H9 (cell line): ENCODE measurements around the gene TMEM208. TPM values are rescaled to one million over a fixed set of nuclear protein-coding genes. Genes with fewer than 3 reads are reported as not detected.

Experiments used
- DNase-seq: peaks from one replicate; pipeline ENCODE4 v3.0.0-alpha.2; 2017
- H2AFZ ChIP-seq: one replicate; pipeline ENCODE4 v1.6.1; 2013; ENCODE audit warnings: mild to moderate bottlenecking, low read length, control low read depth, moderate library complexity
- H2AK5ac ChIP-seq: 2 replicates; pipeline ENCODE4 v1.6.1; 2013; ENCODE audit warnings: low read length, control low read depth, mixed read lengths; ENCODE audit not compliant: insufficient read length
- H2BK120ac ChIP-seq: one replicate; pipeline ENCODE4 v1.6.1; 2013; ENCODE audit warnings: low read depth, mild to moderate bottlenecking, low read length, control low read depth, inconsistent platforms; ENCODE audit not compliant: poor library complexity, severe bottlenecking
- H2BK12ac ChIP-seq: 2 replicates; pipeline ENCODE4 v1.6.1; 2013; ENCODE audit warnings: low read length, control low read depth, mixed read lengths, low read depth; ENCODE audit not compliant: insufficient read length
- H2BK15ac ChIP-seq: 2 replicates; pipeline ENCODE4 v1.6.1; 2013; ENCODE audit warnings: low read depth, low read length, control low read depth
- H2BK20ac ChIP-seq: one replicate; pipeline ENCODE4 v1.6.1; 2013; ENCODE audit warnings: low read depth, mild to moderate bottlenecking, low read length, control low read depth, inconsistent platforms; ENCODE audit not compliant: poor library complexity, severe bottlenecking
- H2BK5ac ChIP-seq: 2 replicates; pipeline ENCODE4 v1.6.1; 2013; ENCODE audit warnings: low read length, control low read depth, mixed read lengths; ENCODE audit not compliant: insufficient read length
- H3K14ac ChIP-seq: 2 replicates; pipeline ENCODE4 v1.6.1; 2013; ENCODE audit warnings: low read length, control low read depth; ENCODE audit not compliant: insufficient read depth
- H3K18ac ChIP-seq: 2 replicates; pipeline ENCODE4 v1.6.1; 2013; ENCODE audit warnings: low read depth, mild to moderate bottlenecking, mixed read lengths, low read length, control low read depth; ENCODE audit not compliant: insufficient read length
- H3K23ac ChIP-seq: 2 replicates; pipeline ENCODE4 v1.6.1; 2013; ENCODE audit warnings: low read length, control low read depth, mixed read lengths, low read depth; ENCODE audit not compliant: insufficient read length
- H3K23me2 ChIP-seq: 2 replicates; pipeline ENCODE4 v1.6.1; 2013; ENCODE audit warnings: low read depth, mild to moderate bottlenecking, mixed read lengths, low read length, control low read depth; ENCODE audit not compliant: insufficient read length, poor library complexity, severe bottlenecking
- H3K27ac ChIP-seq: 2 replicates; pipeline ENCODE4 v1.5.1; 2013; ENCODE audit warnings: low read length, control low read depth, mixed read lengths, low read depth; ENCODE audit not compliant: insufficient read length
- H3K27me3 ChIP-seq: 2 replicates; pipeline ENCODE4 v1.6.1; 2013; ENCODE audit warnings: low read length, control low read depth, inconsistent platforms; ENCODE audit not compliant: insufficient read depth
- H3K4ac ChIP-seq: 2 replicates; pipeline ENCODE4 v1.6.1; 2013; ENCODE audit warnings: low read depth, mild to moderate bottlenecking, control low read depth, inconsistent platforms, low read length, moderate library complexity
- H3K4me1 ChIP-seq: 2 replicates; pipeline ENCODE4 v1.6.1; 2013; ENCODE audit warnings: low read length, control low read depth, inconsistent platforms; ENCODE audit not compliant: insufficient read depth
- H3K4me2 ChIP-seq: 2 replicates; pipeline ENCODE4 v1.6.1; 2013; ENCODE audit warnings: low read length, control low read depth, mixed read lengths; ENCODE audit not compliant: insufficient read length, insufficient read depth
- H3K56ac ChIP-seq: 2 replicates; pipeline ENCODE4 v1.6.1; 2013; ENCODE audit warnings: low read depth, mild to moderate bottlenecking, mixed read lengths, low read length, control low read depth; ENCODE audit not compliant: insufficient read length
- H3K79me1 ChIP-seq: 2 replicates; pipeline ENCODE4 v1.6.1; 2013; ENCODE audit warnings: low read depth, mild to moderate bottlenecking, moderate library complexity, low read length, control low read depth, inconsistent platforms; ENCODE audit not compliant: insufficient read depth, poor library complexity, severe bottlenecking
- H3K79me2 ChIP-seq: 2 replicates; pipeline ENCODE4 v1.6.1; 2013; ENCODE audit warnings: low read length, control low read depth, inconsistent platforms; ENCODE audit not compliant: insufficient read depth
- H3K9ac ChIP-seq: 2 replicates; pipeline ENCODE4 v1.6.1; 2013; ENCODE audit warnings: low read length, control low read depth, mixed read lengths; ENCODE audit not compliant: insufficient read length; ENCODE audit errors: extremely low read depth
- H3K9me3 ChIP-seq: one replicate; pipeline ENCODE4 v1.6.1; 2013; ENCODE audit warnings: low read depth, low read length, inconsistent platforms; ENCODE audit not compliant: control insufficient read depth
- H3T11ph ChIP-seq: one replicate; pipeline ENCODE4 v1.6.1; 2013; ENCODE audit warnings: mild to moderate bottlenecking, low read length, control low read depth, inconsistent platforms
- H4K20me1 ChIP-seq: one replicate; pipeline ENCODE4 v1.6.1; 2013; ENCODE audit not compliant: control insufficient read depth, insufficient read length, insufficient read depth
- H4K5ac ChIP-seq: 2 replicates; pipeline ENCODE4 v1.6.1; 2013; ENCODE audit warnings: low read depth, mild to moderate bottlenecking, mixed read lengths, low read length, control low read depth; ENCODE audit not compliant: insufficient read length
- H4K8ac ChIP-seq: replicated peaks from 2 replicates; pipeline ENCODE4 v1.6.1; 2013; ENCODE audit warnings: low read length, control low read depth, mixed read lengths, low read depth; ENCODE audit not compliant: insufficient read length
- H4K91ac ChIP-seq: 2 replicates; pipeline ENCODE4 v1.6.1; 2013; ENCODE audit warnings: low read depth, mild to moderate bottlenecking, moderate library complexity, mixed read lengths, low read length, control low read depth; ENCODE audit not compliant: insufficient read length
- H3K27ac Mint-ChIP-seq, 3 experiments: 2 replicates in 2 of 3; 3 replicates in 1 of 3; pipeline ENCODE4 v1.8.0; 2020 to 2021; ENCODE audit warnings: mixed read lengths in 3 of 3, mild to moderate bottlenecking in 1 of 3, moderate library complexity in 1 of 3
- H3K27me3 Mint-ChIP-seq: 2 replicates; pipeline ENCODE4 v1.8.0; 2021; ENCODE audit warnings: low read depth, mild to moderate bottlenecking, moderate library complexity, mixed read lengths
- H3K36me3 Mint-ChIP-seq, 3 experiments: 2 replicates in 2 of 3; 3 replicates in 1 of 3; pipeline ENCODE4 v1.8.0; 2020 to 2021; ENCODE audit warnings: low read depth in 3 of 3, mixed read lengths in 3 of 3; ENCODE audit not compliant: insufficient read depth in 1 of 3
- H3K4me1 Mint-ChIP-seq, 2 experiments: 2 replicates each; pipeline ENCODE4 v1.8.0; 2020; ENCODE audit warnings: mixed read lengths in 2 of 2
- H3K4me3 Mint-ChIP-seq, 2 experiments: 2 replicates in 1 of 2; 3 replicates in 1 of 2; pipeline ENCODE4 v1.8.0; 2020 to 2021; ENCODE audit warnings: mild to moderate bottlenecking in 2 of 2, mixed read lengths in 2 of 2, moderate library complexity in 1 of 2
- H3K9me3 Mint-ChIP-seq, 2 experiments: 2 replicates in 1 of 2; 3 replicates in 1 of 2; pipeline ENCODE4 v1.8.0; 2020; ENCODE audit warnings: mild to moderate bottlenecking in 2 of 2, mixed read lengths in 2 of 2, moderate library complexity in 1 of 2
- WGBS: extraction: QIAGEN DNeasy Blood & Tissue Kit; methylation state at CpG from one replicate; pipeline ENCODE4 v1.1.7; 2013; ENCODE audit warnings: missing lambda C conversion rate, low lambda C conversion rate, mixed read lengths; ENCODE audit not compliant: insufficient read length; ENCODE audit errors: extremely low coverage; 5-methylcytosine and 5-hydroxymethylcytosine counted together
- long read RNA-seq: library from polyadenylated mRNA; unstranded; transcript quantifications from one replicate; pipeline ENCODE4 v2.0.0, GENCODE V29; 2020
- total RNA-seq: library from RNA; stranded (reverse); gene quantifications from 2 replicates; pipeline ENCODE4 v1.2.1, GENCODE V29; 2021
- TF ChIP-seq, protein P1 (sequence below): fragments of 200-600 bp; sonication (generic); conservative IDR thresholded peaks from 3 replicates; pipeline ENCODE4 v1.8.0; 2021; ENCODE audit warnings: antibody characterized with exemption, mild to moderate bottlenecking

Gene TMEM208
- total RNA-seq, result 42.6 and 43.3 TPM in 2 replicates
- long read RNA-seq, transcript TMEM208-203 (6 exons, 775 nt), result minor isoform, 5 of 37 reads
- long read RNA-seq, transcript TMEM208-201 (6 exons, 793 nt), result major isoform, 25 of 37 reads
- long read RNA-seq, partial matches to known transcripts, result 3 of 37 reads
- long read RNA-seq, other reads (novel, unspliced or antisense), result 2 of 37 reads

DNA sequence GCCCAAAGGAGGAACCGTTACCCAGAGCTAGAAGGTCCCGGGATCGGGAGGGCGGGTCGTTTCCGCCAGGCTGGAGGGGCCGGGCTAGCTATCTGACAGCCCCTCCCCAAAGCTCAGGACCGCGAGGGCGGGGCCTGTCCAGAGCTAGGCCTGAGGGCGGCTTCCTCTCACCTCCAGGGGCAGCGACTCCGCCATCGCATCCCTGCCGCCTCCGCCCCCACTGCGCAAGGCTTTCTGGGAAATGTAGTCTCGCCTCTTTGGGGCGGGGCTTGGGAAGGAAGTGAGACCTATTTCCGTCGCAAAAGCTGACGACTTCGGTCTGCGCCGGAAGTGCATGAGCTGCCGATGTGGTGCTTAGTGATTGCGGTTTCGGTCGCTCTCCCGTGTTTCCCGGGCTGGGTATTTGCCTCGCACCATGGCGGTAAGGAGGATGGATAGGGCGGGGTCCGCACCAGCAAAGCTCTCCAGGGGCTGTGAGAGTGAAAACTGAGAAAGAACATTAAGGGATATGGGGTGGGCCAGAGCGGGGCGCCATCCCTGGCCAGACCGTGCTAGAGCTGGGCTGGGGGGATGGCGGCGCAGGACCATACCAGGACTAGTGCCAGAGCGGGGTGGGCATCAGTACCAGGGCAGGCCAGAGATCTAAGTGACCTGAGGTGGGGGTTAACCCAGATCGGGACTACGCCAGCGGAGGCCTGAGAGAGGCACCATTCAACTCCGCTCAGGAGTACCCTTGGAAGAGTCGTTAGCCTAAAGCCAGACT, at the start of gene TMEM208:
Gene TMEM208, plus strand, starts transcription at position 327 of the 763 bp plus-strand sequence. Its CDS starts 89 bp downstream, at position 416.
- DNase-seq, result peak; percentile 99
- H4K5ac ChIP-seq, result no peak within 1 kb of the TSS
- no peak within 1 kb of the TSS for H2BK120ac ChIP-seq
- no peak within 1 kb of the TSS for H3K4ac ChIP-seq
- H2AK5ac ChIP-seq, result no peak within 1 kb of the TSS
- H4K20me1 ChIP-seq, result no peaks in the 10 kb centered on the region
- Mint-ChIP-seq H3K27me3 (peaks cover 16% of the 10 kb centered on the region), H3K4me1 (peaks cover 17 to 20% of the 10 kb centered on the region in 2 experiments), H3K27ac (peak within 1 kb of the TSS; percentile 97 to 99 (median 98)), H3K4me3 (peak within 1 kb of the TSS; percentile 99 to 100), H3K9me3 (no peaks in the 10 kb centered on the region; a peak in 1 of 5 replicates), H3K36me3 (peaks cover 13 to 47% (median 45%) of the 10 kb centered on the region in 3 experiments; a peak in 6 of 7 replicates)
- WGBS, result no CpG with 5 or more reads among the region's 46 CpGs
- no peak within 1 kb of the TSS for H3K56ac ChIP-seq
- no peak within 1 kb of the TSS for H2BK20ac ChIP-seq
- peak within 1 kb of the TSS; percentile 52 for H4K8ac ChIP-seq
- peak within 1 kb of the TSS; percentile 98 for H3K4me2 ChIP-seq
- H3K23me2 ChIP-seq, result peaks cover 15% of the 10 kb centered on the region
- no peak within 1 kb of the TSS for H2AFZ ChIP-seq
- H3K4me1 ChIP-seq, result peaks cover 4% of the 10 kb centered on the region
- no peaks in the 10 kb centered on the region for H3K27me3 ChIP-seq
- peak within 1 kb of the TSS; percentile 86 for H3K9ac ChIP-seq
- no peak within 1 kb of the TSS for H3K27ac ChIP-seq
- no peak within 1 kb of the TSS for H2BK12ac ChIP-seq
- no peaks in the 10 kb centered on the region for H3K9me3 ChIP-seq
- TF ChIP-seq, protein P1, sequence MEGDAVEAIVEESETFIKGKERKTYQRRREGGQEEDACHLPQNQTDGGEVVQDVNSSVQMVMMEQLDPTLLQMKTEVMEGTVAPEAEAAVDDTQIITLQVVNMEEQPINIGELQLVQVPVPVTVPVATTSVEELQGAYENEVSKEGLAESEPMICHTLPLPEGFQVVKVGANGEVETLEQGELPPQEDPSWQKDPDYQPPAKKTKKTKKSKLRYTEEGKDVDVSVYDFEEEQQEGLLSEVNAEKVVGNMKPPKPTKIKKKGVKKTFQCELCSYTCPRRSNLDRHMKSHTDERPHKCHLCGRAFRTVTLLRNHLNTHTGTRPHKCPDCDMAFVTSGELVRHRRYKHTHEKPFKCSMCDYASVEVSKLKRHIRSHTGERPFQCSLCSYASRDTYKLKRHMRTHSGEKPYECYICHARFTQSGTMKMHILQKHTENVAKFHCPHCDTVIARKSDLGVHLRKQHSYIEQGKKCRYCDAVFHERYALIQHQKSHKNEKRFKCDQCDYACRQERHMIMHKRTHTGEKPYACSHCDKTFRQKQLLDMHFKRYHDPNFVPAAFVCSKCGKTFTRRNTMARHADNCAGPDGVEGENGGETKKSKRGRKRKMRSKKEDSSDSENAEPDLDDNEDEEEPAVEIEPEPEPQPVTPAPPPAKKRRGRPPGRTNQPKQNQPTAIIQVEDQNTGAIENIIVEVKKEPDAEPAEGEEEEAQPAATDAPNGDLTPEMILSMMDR, result 0 out of 3 replicates have a peak, but pooled peaks have one; percentile 26
- no peak within 1 kb of the TSS for H3T11ph ChIP-seq
- no peak within 1 kb of the TSS for H2BK15ac ChIP-seq
- H2BK5ac ChIP-seq, result no peak within 1 kb of the TSS
- peaks cover 3% of the 10 kb centered on the region for H3K79me1 ChIP-seq
- peaks cover 5% of the 10 kb centered on the region; the same call in 1 of the 2 replicates for H3K79me2 ChIP-seq
- no peak within 1 kb of the TSS for H3K23ac ChIP-seq
- no peak within 1 kb of the TSS for H4K91ac ChIP-seq
- peak within 1 kb of the TSS; percentile 91 for H3K18ac ChIP-seq
- H3K14ac ChIP-seq, result no peak within 1 kb of the TSS; the same call in 1 of the 2 replicates
